Fibroblast of upper back skin (primary cell): ENCODE results near the gene ZBTB44.
"Not testable (repeated sequence)": the region's sequence is repeated elsewhere in the genome, so short reads cannot be mapped to it uniquely, and the experiment has no call there.

Experiments used
- DNase-seq: peaks from one replicate; pipeline ENCODE4 v3.0.0-alpha.2; 2013

Gene ZBTB44

GRCh38 chr11:130314750-130315285 is at the start of gene ZBTB44:
ZBTB44 (minus strand) TSS chr11:130314917; CDS start chr11:130261873, 53,044 bp downstream.
- peak; percentile 89 for DNase-seq

- DNase-seq, result no peak
These were observed 44.7 kb upstream of the ZBTB44 start for GRCh38 chr11:130359419-130359818.

GRCh38 chr11:130358398-130358797 is 43.7 kb upstream of the ZBTB44 start:
- DNase-seq, result no peak

DNA sequence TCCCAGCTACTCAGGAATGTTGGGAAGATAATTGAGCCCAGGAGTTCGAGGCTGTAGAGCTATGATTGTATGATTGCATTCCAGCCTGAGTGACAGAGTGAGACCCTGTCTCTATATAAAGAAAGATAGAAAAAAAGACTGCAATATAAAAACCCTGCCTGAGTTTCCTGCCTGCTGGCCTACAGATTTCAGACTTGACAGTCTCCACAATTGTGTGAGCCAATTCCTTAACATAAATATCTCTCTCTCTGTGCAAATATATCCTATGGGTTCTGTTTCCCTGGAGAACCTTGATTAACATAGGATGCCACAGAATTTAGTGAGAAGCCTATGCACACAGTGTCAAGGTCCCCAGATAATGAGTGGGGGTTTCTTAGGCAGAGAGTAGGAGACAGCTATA is 32.5 kb upstream of the ZBTB44 start:
- no peak for DNase-seq

DNA sequence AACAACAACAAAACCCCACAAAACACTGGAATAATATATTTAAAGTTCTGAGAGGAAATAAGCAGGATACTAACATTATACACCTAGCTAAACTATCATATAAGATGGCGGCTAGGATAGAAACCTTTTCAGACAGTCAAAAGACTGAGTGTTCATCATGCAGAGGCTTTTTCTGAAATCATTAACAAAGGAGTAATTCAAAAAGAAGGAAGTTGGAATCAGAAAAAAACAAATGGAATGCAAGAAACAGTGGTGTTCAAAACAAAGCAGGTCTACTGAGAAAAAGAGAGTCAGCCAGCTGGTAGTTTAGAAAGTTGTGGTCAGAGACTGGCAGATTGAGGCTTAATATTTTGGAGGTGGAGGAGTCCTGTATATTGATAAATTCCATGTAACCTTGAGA is 30.1 kb upstream of the ZBTB44 start:
- no peak for DNase-seq

- no peak for DNase-seq
These were observed 26.1 kb upstream of the ZBTB44 start for GRCh38 chr11:130340671-130341319.

DNA sequence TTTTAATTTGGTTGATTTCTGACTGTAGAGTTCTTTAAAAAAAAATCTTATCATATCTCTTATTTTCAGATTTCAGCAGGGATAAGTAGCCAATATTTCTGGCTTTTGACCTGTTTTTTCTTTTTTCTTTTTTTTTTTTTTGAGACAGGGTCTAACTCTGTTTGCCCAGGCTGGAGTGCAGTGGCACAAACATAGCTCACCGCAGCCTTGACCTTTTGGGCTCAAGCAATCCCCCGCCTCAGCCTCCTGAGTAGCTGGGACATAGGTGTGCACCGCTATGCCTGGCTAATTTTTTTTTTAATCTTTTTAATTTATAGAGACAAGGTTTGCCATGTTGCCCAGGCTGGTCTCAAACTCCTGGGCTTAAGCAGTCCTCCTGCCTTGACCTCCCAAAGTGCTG is 23.9 kb upstream of the ZBTB44 start:
- DNase-seq, result no peak

DNA sequence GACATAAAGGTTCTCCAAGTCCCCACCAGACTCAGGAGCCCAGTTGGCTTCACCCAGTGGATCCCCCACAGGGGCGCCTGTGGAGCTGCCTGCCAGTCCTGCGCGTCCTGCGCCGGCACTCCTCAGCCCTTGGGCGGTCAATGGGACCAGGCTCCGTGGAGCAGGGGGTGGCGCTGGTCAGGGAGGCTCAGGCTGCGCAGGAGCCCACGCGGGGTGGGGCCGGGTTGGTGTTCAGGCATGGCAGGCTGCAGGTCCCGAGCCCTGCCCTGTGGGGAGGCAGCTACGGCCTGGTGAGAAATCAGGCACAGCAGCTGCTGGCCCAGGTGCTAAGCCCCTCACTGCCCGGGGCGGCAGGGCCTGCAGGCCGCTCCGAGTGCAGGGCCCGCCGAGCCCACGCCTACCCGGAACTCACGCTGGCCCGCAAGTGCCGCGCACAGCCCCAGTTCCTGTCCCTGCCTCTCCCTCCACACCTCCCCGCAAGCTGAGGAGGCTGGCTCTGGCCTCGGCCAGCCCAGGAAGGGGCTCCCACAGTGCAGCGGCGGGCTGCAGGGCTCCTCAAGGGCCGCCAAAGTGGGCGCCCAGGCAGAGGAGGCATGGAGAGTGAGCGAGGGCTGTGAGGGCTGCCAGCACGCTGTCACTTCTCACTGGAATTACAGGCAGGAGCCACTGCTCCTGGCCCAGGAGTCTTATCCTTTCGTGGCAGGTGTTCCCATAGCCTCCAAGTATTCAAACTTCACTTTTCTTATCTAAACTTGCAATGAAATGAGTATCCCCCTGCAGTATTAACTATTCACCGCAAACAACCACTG is 22.8 kb upstream of the ZBTB44 start:
- DNase-seq, result no peak

DNA sequence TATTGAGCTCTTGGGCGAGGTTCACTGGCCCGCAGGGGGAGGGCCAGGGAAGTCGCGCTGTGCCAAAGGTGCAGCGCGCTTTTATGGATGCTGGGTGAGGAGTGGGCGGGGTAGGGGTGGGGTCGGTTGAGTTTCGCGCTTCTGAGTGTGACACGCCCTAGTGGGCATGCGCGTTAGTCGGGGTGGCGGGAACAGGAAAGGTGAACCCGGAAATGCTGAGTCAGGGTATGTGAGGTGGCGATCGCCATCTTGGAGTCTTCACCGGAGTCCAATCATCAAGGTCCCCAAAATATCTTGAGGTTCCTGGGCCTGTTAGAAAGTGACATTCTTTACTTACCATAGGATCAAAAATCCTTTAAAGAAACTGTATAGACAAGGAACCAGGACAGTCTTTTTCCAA is 16.7 kb upstream of the ZBTB44 start:
- not testable (repeated sequence) for DNase-seq

DNA sequence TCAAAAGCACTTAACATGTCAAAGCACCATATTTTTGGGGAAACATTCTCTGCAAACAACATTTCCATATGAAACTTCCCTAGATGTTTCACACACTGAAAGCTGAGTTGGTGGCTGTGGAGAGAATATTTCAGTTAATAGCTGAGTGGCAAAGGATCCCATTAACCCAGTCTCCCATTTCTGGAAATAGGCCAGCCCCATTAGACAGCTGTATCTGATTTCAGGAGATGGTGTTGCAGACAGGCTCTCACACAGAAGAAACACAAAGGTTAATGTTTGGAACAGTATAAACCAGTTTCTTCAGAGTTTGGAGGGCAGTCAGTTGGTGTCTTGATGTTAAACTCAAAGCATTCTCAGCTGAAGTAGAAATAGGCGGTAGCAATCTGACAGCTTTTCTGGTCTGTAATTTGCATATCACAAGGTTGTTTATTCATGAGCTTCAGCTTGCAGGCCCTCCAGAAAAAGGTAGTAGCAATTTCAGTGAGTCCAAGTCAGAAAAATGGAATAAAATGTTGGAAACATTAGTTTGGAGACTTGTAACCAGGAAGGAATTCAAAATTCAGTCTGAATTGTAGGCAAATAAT is 15.5 kb upstream of the ZBTB44 start:
- no peak for DNase-seq

DNA sequence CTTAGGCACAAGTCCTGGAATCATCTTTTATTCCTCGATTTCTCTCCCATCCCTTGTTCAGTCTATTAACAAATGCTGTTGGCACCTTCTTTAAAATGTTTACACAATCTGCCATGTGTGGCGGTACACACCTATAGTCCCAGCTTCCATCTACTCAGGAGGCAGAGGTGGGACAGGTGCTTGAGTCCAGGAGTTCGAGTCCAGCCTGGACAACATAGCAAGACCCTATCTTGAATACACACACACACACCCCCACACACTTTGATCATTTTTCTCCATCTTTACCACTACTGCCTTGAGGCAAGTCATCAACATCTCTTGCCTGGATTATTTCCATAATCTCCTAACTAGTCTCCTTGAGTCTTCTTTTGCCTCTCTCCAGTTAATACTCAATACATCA is 13.7 kb upstream of the ZBTB44 start:
- DNase-seq, result no peak

DNA sequence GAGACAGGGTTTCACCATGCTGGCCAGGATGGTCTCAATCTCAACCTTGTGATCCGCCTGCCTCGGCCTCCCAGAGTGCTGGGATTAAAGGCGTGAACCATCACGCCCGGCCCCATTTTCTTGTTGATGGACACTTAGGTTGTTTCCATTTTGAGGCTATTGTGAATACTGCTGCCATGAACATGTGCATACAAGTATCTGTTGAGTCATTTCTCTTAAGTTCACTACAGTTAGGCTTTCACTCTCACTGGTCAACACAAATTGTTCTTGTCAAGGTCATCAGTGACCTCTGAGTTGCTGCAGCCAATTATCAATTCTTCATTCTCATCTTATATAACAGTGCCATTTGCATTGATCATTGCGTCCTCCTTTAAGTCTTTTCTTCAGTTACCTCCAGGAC is 13.0 kb upstream of the ZBTB44 start:
- DNase-seq, result no peak

DNA sequence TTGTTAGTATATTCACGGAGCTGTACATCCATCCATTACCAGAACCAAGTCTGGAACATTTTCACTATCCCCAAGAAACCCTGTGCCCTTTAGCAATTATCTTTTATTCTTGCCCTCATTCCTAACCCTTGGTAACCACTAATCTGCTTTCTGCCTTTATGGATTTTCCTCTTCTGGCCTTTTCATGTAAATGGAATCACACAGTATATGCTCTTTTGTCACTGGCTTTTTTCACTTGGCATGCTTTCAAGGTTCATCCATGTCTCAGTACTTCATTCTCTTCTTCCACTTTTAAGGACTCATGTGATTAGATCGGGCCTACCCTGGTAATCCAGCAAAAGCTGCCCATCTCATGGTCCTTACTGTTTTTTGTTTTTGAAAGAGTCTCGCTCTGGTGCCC is 11.0 kb upstream of the ZBTB44 start:
- no peak for DNase-seq

GRCh38 chr11:130323452-130324450 is 9.0 kb upstream of the ZBTB44 start:
- DNase-seq, result peak; percentile 49

DNA sequence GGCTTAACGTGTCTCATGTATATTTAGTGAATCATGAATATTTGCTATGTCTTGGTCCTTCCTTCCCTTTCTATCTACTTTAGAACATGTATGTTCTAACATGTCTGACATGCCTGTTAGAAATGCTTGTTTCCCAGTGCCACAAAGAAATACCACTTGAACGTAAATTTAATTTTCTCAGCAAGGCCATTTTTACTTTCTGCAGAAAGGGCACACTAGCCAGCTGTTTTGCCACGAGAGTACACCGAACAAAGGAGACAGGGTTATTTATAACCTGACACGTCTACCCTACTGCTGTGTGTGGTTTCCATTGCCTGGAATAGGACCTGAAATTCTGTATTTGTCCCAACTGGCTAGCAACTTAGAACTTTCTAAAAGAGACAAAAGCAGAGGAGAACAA is 7.4 kb upstream of the ZBTB44 start:
- DNase-seq, result no peak

DNA sequence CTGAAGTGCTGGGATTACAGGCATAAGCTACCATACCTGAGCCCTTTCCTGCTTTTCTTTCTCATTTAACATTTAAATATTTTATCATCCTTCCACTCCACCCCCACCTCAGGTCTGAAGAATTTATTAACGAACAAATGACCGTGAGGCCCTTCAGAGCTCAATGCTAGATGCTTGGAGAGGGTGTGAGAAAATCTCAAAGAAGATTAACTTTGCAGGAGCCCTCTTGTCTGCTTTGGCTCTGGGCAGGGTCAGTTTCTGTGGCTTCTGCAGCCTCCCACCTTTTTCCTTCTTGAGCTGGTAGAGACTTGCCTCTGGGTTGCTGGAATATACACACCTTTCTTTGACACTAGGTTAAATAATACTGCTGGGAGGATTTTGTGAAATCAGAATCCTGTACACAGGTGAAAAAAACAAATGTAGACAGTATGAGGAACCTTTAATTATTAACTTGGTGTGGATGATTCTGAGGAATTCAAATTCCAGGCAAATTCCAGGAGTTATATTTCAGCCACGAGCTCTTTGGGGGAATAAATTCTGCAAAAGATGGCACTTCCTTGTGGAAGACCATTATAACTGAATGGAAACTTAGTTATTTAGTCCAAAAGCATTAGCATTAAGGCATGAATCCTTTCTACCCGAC is 3.4 kb upstream of the ZBTB44 start:
- DNase-seq, result no peak

DNA sequence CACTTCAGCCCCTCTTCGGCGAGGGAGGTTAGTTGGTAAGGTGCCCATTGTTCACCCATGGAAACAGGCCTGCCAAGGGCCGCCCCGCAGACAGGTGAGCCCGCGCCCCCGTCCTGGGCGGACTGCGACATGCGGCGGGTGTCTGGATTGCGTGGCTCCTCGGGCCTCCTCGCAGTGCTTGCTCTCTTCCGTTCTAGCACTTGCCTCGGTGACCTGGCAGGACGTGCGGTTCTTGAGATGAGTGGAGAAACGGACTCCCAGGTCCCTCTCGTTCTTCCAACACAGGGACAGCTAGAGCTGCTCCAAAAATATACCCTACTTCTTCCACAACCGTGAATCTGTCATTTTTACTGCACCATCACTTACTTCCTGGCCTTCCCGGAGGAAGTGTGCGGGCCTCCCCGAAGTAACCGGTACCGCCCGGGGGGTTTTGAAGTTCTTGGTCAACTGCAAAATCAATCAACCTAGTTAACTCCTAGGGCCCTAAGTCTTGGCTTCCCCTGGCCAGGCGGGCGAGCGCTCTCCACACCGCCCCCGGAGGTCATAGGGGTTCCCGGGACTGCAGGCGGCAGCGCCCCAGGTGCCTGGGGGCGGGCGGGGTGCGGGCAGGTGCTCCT is 745 bp upstream of the ZBTB44 start:
- no peak for DNase-seq

GRCh38 chr11:130314184-130314749 is 450 bp downstream of the ZBTB44 start:
- peak; percentile 30 for DNase-seq

DNA sequence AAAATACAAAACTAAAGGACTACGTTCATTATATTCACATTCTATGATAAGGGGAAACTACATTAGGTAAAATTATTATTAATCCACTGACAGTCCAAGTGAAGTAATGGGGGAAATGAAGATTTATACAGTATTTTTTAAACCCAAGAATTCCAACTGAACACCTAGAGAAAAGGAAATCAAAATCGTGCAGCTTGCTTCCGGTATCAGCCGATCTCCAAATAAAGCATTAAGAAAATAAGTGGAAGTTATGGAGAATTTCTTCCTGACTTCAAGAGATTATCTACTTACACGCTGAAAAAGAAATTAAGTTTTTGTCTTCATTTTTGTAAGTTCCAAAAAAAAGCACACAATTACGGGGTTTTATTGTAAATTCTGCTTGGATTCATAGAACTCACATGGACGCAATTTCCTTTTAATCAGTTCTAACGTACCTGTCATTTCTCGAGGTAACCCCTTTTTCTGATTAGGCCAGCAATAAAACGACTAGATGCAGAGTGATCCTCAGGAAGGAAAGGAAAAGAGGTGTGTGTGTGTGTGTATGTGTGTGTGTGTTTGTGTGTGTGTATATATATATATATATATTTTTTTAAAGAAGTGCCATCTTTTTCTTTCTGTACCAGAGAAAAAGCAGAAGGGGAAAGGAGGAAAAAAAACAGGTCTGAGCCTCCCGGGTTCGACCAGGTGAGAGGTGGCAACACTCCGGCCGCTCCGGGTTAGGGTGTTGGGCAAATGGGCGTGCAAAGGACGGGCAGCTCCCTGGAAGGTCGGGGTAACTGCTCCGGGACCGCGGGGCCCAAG is 1.1 kb downstream of the ZBTB44 start:
- no peak for DNase-seq

- DNase-seq, result no peak
These were observed 2.7 kb downstream of the ZBTB44 start for GRCh38 chr11:130312046-130312445.
